ENCODE data around the gene NLGN2. TPM values are rescaled to one million over a fixed set of nuclear protein-coding genes. Genes with fewer than 3 reads are reported as not detected.

The NLGN2 gene
- total and polyA plus RNA-seq, 2 of the 8 experiments (the other 6 are each of a cell fraction or from before 2014, with no cell fraction given), result 21.2 to 62.8 TPM

- peak in 1 of 2 experiments; percentile 26; a peak in 1 of 4 replicates for TF ChIP-seq HDAC2 (IDR thresholded peaks at IDR 0.05; ENCODE audit: borderline replicate concordance in 1 of 2, low read depth in 2 of 2, low read length in 2 of 2)
- TF ChIP-seq ZNF274 (IDR thresholded peaks at IDR 0.05; ENCODE audit: borderline replicate concordance, extremely low read depth, low read length), result no peak
- TF ChIP-seq BRCA1 (IDR thresholded peaks at IDR 0.05; ENCODE audit: low read depth, low read length), result peak; percentile 50; the same call in 1 of the 2 replicates
- 0 out of 2 replicates have a peak, but pooled peaks have one; percentile 31 for TF ChIP-seq PHF8 (conservative IDR thresholded peaks at IDR 0.05; ENCODE audit: low read depth, low read length)
- TF ChIP-seq SP1 (IDR thresholded peaks at IDR 0.05; ENCODE audit: low read depth, low read length), result no peak
- peak; percentile 69; the same call in 1 of the 2 replicates for TF ChIP-seq MAX (IDR thresholded peaks at IDR 0.05)
- no peak for TF ChIP-seq BCL11A (IDR thresholded peaks at IDR 0.05; ENCODE audit: low read depth in 2 of 2, low read length in 2 of 2)
- TF ChIP-seq EGR1 (IDR thresholded peaks at IDR 0.05; ENCODE audit: borderline replicate concordance, low read depth, low read length), result 0 out of 2 replicates have a peak, but pooled peaks have one; percentile 25
- no peak for TF ChIP-seq ATF2 (IDR thresholded peaks at IDR 0.05; ENCODE audit: low read length)
- peak; percentile 94 for TF ChIP-seq JUND (IDR thresholded peaks at IDR 0.05; ENCODE audit: low read length)
- TF ChIP-seq ATF3 (IDR thresholded peaks at IDR 0.05; ENCODE audit: insufficient read depth, low read depth, low read length), result peak; percentile 72; the same call in 1 of the 2 replicates
- TF ChIP-seq SRF (IDR thresholded peaks at IDR 0.05; ENCODE audit: low read depth, low read length), result no peak
- TF ChIP-seq RNF2 (IDR thresholded peaks at IDR 0.05; ENCODE audit: borderline replicate concordance, low read depth, low read length, missing control alignments, poor library complexity, severe bottlenecking), result no peak
- TF ChIP-seq E2F6 (IDR thresholded peaks at IDR 0.05), result no peak
- TF ChIP-seq POLR2A (IDR thresholded peaks at IDR 0.05; ENCODE audit: control extremely low read depth in 1 of 2, low read depth in 2 of 2, low read length in 2 of 2), result 0 out of 3 replicates have a peak, but pooled peaks of 1 of the 2 experiments have one; percentile 13
- TF ChIP-seq SIN3A (conservative IDR thresholded peaks at IDR 0.05 in 1 of 2, IDR thresholded peaks at IDR 0.05 in 1 of 2; ENCODE audit: low read depth in 1 of 2, low read length in 2 of 2), result 0 out of 4 replicates have a peak, but pooled peaks of 1 of the 2 experiments have one; percentile 33
- TF ChIP-seq TEAD4 (IDR thresholded peaks at IDR 0.05; ENCODE audit: low read depth, low read length), result no peak
- no peak for TF ChIP-seq RAD21 (IDR thresholded peaks at IDR 0.05 in 1 of 2, conservative IDR thresholded peaks at IDR 0.05 in 1 of 2; ENCODE audit: low read depth in 2 of 2, low read length in 2 of 2)
- no peak for TF ChIP-seq GTF2F1 (IDR thresholded peaks at IDR 0.05; ENCODE audit: borderline replicate concordance, low read depth, low read length)
Observed at GRCh38 chr17:7440113-7440833, 32.6 kb downstream of the NLGN2 start (continued).
